ENCODE data around the gene RBP3. TPM values are rescaled to one million over a fixed set of nuclear protein-coding genes. Genes with fewer than 3 reads are reported as not detected.

The RBP3 gene
- not detected in 5 replicates for total RNA-seq (2022; extraction: Qiagen RNA extraction; ENCODE audit: low read depth)

GRCh38 chr10:47348138-47348651 is at the start of gene RBP3:
Gene RBP3, plus strand, starts transcription at chr10:47348363. Its CDS starts 122 bp downstream, at chr10:47348485.

GRCh38 chr10:47299611-47300428 is 48.3 kb upstream of the RBP3 start, which contains the start of gene GDF10:
Gene GDF10, plus strand, starts transcription at chr10:47300197. Its CDS starts 455 bp downstream, at chr10:47300652.

GRCh38 chr10:47322300-47323061 is 25.7 kb upstream of the RBP3 start, which contains the start of gene GDF2:
Gene GDF2, plus strand, starts transcription at chr10:47322454. Its CDS starts 215 bp downstream, at chr10:47322669.

GRCh38 chr10:47384148-47384921 is 36.2 kb downstream of the RBP3 start, which contains the start of gene ZNF488:
Gene ZNF488, minus strand, starts transcription at chr10:47384293. Its CDS starts 15,464 bp downstream, at chr10:47368829.

Other genes with a start within 250 kb of the RBP3 start
- gene GDF10, start 48.2 kb upstream of the RBP3 start, total RNA-seq (2022; extraction: Qiagen RNA extraction; ENCODE audit: low read depth), result 0.05 to 0.12 TPM in 2 of 5 replicates, not detected in the others
- gene GDF2, start 25.9 kb upstream of the RBP3 start, total RNA-seq (2022; extraction: Qiagen RNA extraction; ENCODE audit: low read depth), result not detected in 5 replicates
- 11.0 to 14.8 TPM (median 12.9 TPM) in 5 replicates for gene ZNF488, start 35.9 kb downstream of the RBP3 start, total RNA-seq (2022; extraction: Qiagen RNA extraction; ENCODE audit: low read depth)
- 25.9 to 36.6 TPM (median 29.7 TPM) in 5 replicates for gene ANXA8, start 135.8 kb downstream of the RBP3 start, total RNA-seq (2022; extraction: Qiagen RNA extraction; ENCODE audit: low read depth)
- 0.88 to 1.1 TPM (median 0.95 TPM) in 3 of 5 replicates, not detected in the others for gene FAM25G, start 143.3 kb downstream of the RBP3 start, total RNA-seq (2022; extraction: Qiagen RNA extraction; ENCODE audit: low read depth)
- 8.0 to 9.7 TPM (median 9.2 TPM) in 5 replicates for gene AGAP9, start 175.3 kb downstream of the RBP3 start, total RNA-seq (2022; extraction: Qiagen RNA extraction; ENCODE audit: low read depth)

Measured in A549 treated with RU486 at 1 μM for 4 hours (cell line).